PFSK-1 (cell line): Measurements from ENCODE around the gene GTF3C2.
A peak's percentile ranks its signal among the peaks of the same experiment; 100 is the strongest.

Source experiments
- FOXP2 ChIP-seq: optimal IDR thresholded peaks from 2 replicates; pipeline ENCODE3; 2011; ENCODE audit warnings: borderline replicate concordance, control low read depth, inconsistent platforms; ENCODE audit not compliant: insufficient read depth; ENCODE audit errors: extremely low read length, extremely low read depth
- POLR2AphosphoS5 ChIP-seq: IDR thresholded peaks from 2 replicates; pipeline ENCODE4 v1.6.1; 2012; ENCODE audit warnings: low read depth, mild to moderate bottlenecking, control low read depth, low read length, moderate library complexity
- REST ChIP-seq, 2 experiments: IDR thresholded peaks; 2 replicates each; pipeline versions ENCODE4 v1.6.1 to v1.8.0; 2011 to 2012; ENCODE audit warnings: low read depth in 2 of 2, low read length in 2 of 2, control low read depth in 1 of 2, inconsistent platforms in 1 of 2, mild to moderate bottlenecking in 1 of 2, moderate library complexity in 1 of 2; ENCODE audit not compliant: insufficient read depth in 1 of 2
- SIN3A ChIP-seq: IDR thresholded peaks from 2 replicates; pipeline ENCODE4 v1.6.1; 2012; ENCODE audit warnings: mild to moderate bottlenecking, low read length, moderate library complexity, borderline replicate concordance; ENCODE audit not compliant: insufficient read depth
- TAF1 ChIP-seq: IDR thresholded peaks from 2 replicates; pipeline ENCODE4 v1.6.1; 2012; ENCODE audit warnings: low read length, control low read depth, borderline replicate concordance; ENCODE audit not compliant: insufficient read depth

GTF3C2 gene

GRCh38 chr2:27390822-27391679, 34.5 kb upstream of the GTF3C2 start:
- no peak for TF ChIP-seq FOXP2
- TF ChIP-seq POLR2AphosphoS5 = no peak
- no peak for TF ChIP-seq TAF1
- no peak for TF ChIP-seq REST (IDR thresholded peaks at IDR 0.05; ENCODE audit: insufficient read depth in 1 of 2, low read depth in 2 of 2, low read length in 2 of 2)
- TF ChIP-seq SIN3A = no peak

- TF ChIP-seq POLR2AphosphoS5 = no peak
- TF ChIP-seq SIN3A = no peak
- TF ChIP-seq REST (IDR thresholded peaks at IDR 0.05; ENCODE audit: insufficient read depth in 1 of 2, low read depth in 2 of 2, low read length in 2 of 2) = no peak
- no peak for TF ChIP-seq TAF1
- no peak for TF ChIP-seq FOXP2
These were observed 25.1 kb upstream of the GTF3C2 start for GRCh38 chr2:27381577-27382181.

GRCh38 chr2:27380626-27381545, 24.3 kb upstream of the GTF3C2 start, which contains the start of gene ZNF513:
Gene ZNF513, minus strand, starts transcription at chr2:27380734. Its CDS starts 208 bp downstream, at chr2:27380526.
- peak; percentile 87 for TF ChIP-seq POLR2AphosphoS5
- TF ChIP-seq TAF1 = peak; percentile 68; the same call in 1 of the 2 replicates
- 0 out of 4 replicates have a peak, but pooled peaks of 1 of the 2 experiments have one; percentile 5 for TF ChIP-seq REST (IDR thresholded peaks at IDR 0.05; ENCODE audit: insufficient read depth in 1 of 2, low read depth in 2 of 2, low read length in 2 of 2)
- no peak for TF ChIP-seq FOXP2
- TF ChIP-seq SIN3A = 0 out of 2 replicates have a peak, but pooled peaks have one; percentile 63

GRCh38 chr2:27379836-27380625, 23.5 kb upstream of the GTF3C2 start:
- TF ChIP-seq REST (IDR thresholded peaks at IDR 0.05; ENCODE audit: insufficient read depth in 1 of 2, low read depth in 2 of 2, low read length in 2 of 2) = no peak
- peak; percentile 45 for TF ChIP-seq POLR2AphosphoS5
